Measurements from ENCODE around the gene ARAF. TPM values are rescaled to one million over a fixed set of nuclear protein-coding genes. Genes with fewer than 3 reads are reported as not detected.
A peak's percentile ranks its signal among the peaks of the same experiment; 100 is the strongest.
"Not testable (repeated sequence)": the region's sequence is repeated elsewhere in the genome, so short reads cannot be mapped to it uniquely, and the experiment has no call there.

Gene ARAF
- 100 to 1,000 TPM in 1 of 2 donors, 10 to 100 TPM in 1; 88.8 to 106 TPM for total RNA-seq
- long read RNA-seq, transcript ARAF-203 (16 exons, 2,458 nt), result major isoform, 32 of 86 reads
- long read RNA-seq, partial matches to known transcripts, result 52 of 86 reads
- long read RNA-seq, other reads (novel, unspliced or antisense), result 1 of 86 reads

DNA sequence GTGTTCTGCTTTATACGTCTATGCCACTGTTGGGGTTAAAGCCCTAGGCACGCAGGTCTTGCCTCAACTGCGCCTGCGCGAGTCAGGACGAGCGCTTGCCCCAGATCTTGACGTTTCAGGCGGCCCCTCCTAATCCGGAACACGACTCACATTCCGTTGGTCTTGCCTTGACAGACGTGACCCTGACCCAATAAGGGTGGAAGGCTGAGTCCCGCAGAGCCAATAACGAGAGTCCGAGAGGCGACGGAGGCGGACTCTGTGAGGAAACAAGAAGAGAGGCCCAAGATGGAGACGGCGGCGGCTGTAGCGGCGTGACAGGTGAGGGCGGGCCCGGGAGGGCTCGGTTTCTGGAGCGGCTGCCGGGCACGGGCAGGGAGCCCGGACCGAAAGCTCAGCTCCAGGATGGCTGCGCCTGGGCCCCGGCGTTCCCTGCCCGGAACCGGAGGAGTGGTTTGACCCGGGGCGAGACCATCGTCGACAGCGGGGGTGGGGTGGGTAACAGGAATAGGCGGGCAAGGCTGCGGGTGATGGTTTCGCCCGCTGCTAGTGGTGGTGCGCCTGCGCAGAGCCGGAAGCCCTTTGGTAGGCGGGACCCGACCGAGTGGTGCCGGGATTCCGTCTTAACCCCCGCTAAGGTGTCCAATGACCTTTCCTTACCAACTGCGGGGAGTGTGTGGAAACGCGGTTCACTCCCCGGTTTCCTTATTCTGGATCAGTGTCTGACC lies at the start of gene ARAF:
TSS of gene ARAF (plus strand) at position 272 of the 725 bp plus-strand sequence. CDS start 1,763 bp downstream, outside the sequence.
- intact Hi-C loops (cut with DNase I, micrococcal nuclease), result no loop called here
- DNase-seq (peak; percentile 91 to 99), ATAC-seq (peak; percentile 85)

DNA sequence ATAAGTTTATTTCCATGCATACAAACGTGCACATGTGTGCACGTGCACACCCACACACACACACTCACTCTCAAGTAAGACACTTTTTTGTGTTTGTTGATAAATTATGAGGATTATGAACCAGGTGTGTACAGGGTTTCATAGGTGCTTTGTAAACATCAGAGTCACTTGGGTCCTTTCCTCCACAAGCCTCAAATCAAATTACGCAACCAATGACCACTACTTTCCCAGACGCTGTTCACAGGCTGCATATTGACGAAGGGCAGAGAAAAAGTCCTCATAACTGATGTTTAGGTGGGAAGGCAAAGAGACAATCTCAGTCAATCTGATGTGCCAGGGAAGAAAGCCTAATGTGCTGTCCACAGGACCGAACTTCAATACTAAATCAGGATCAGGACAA lies 48.6 kb upstream of the ARAF start:
- intact Hi-C loops (cut with DNase I, micrococcal nuclease); DNase-seq; ATAC-seq: not testable (repeated sequence)

- intact Hi-C loops (cut with DNase I, micrococcal nuclease); DNase-seq: not testable (repeated sequence)
- ATAC-seq, result peak; percentile 50
These were observed 47.7 kb upstream of the ARAF start for GRCh38 chrX:47513034-47513965.

DNA sequence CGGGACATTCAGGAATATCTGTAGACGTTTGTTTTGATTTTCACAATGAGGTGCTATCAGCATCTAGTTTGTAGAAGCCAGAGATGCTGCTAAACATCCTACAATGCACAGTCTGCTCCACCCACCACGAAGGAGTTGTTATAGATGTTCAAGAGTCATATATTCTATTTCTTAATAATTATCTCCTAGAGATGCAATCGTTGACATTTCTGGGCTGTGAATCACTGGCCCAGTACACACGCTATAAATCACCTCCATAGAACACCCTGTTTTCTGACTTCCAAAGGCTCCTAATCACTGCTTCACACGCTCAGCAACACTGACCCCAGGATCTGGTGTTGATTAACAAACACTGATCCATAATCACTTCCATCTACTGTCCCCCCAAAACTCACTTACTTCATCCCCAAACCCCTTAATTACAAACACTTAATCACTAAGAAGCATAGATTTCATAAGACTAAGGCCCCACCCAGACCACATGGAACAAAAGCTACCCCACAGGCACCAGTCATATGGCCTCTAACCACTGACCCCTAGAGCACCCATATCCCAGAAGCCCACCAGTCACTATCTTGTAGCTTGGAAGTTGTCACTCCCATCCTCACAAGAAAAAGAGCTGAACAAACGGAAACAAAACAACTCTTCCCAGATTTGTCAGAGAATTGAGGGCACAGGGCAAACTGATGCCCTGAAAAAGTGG lies 46.3 kb upstream of the ARAF start:
- intact Hi-C loops (cut with DNase I, micrococcal nuclease), result no loop called here
- DNase-seq (no peak), ATAC-seq (no peak)

- ATAC-seq (no peak), DNase-seq (no peak)
- intact Hi-C loops (cut with DNase I, micrococcal nuclease), result no loop called here
These were observed 44.9 kb upstream of the ARAF start for GRCh38 chrX:47515941-47516665.

GRCh38 chrX:47518144-47518543 lies 42.9 kb upstream of the ARAF start:
- ATAC-seq, result no peak
- no peak for DNase-seq

DNA sequence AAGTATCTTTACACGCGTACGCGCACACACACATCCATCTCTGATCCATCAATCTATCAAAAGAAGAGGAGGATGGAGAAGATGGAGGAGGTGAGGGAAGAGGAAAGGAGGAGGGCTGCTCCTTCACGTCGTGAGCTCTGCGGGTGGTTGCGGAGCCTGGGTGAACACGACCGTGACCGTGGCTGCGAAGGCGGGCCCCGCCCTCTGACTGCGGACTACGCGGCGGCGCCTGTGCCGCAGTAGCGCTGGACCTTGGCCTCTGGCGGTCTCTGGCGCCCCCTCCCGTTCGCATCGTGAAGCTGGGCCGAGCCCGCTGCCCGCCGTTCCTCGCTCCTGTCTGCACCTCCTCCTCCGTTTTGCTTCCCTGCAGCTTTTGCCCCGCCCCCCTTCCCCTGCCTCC lies 37.7 kb upstream of the ARAF start:
- ATAC-seq (peak; percentile 98), DNase-seq (peak; percentile 69 to 87)
- intact Hi-C loops (cut with DNase I, micrococcal nuclease), result loop anchor here in 1 of 2 donors (5.0 to 10.0 kb wide), 2 partner anchors 138 to 331 kb away; partner anchors contain the start of gene UBA1

More at GRCh38 chrX:47518144-47518543, 42.9 kb upstream of the ARAF start:
- intact Hi-C loops (cut with DNase I, micrococcal nuclease), result no loop called here

- ATAC-seq (peak; percentile 19), DNase-seq (no peak)
- intact Hi-C loops (cut with DNase I, micrococcal nuclease), result loop anchor here in 1 of 2 donors (5.0 to 10.0 kb wide), 2 partner anchors 139 to 331 kb away; partner anchors contain the start of gene UBA1
These were observed 37.3 kb upstream of the ARAF start for GRCh38 chrX:47523713-47524166.

DNA sequence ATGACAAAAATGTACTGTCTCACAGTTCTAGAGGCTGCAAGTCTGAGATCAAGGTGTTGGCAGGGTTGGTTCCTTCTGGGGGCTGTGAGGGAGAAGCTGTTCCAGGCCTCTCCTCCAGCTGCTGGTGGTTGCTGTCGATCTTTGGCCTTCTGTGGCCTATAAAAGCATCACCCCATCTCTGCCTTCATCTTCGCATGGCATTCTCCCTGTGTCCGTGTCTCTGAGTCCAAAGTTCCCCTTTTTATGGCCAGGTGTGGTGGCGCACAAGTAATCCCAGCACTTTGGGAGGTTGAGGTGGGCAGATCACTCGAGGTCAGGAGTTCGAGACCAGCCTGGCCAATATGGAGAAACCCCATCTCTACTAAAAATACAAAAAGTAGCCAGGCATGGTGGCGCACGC lies 31.5 kb upstream of the ARAF start:
- intact Hi-C loops (cut with DNase I, micrococcal nuclease), result loop anchor here in 1 of 2 donors (10.0 kb wide), 1 partner anchor 145 kb away; no protein-coding TSS in a partner anchor
- DNase-seq (no peak), ATAC-seq (peak; percentile 83)

GRCh38 chrX:47530049-47530448 lies 31.0 kb upstream of the ARAF start:
- ATAC-seq (no peak), DNase-seq (no peak)
- intact Hi-C loops (cut with DNase I, micrococcal nuclease), result no loop called here

DNA sequence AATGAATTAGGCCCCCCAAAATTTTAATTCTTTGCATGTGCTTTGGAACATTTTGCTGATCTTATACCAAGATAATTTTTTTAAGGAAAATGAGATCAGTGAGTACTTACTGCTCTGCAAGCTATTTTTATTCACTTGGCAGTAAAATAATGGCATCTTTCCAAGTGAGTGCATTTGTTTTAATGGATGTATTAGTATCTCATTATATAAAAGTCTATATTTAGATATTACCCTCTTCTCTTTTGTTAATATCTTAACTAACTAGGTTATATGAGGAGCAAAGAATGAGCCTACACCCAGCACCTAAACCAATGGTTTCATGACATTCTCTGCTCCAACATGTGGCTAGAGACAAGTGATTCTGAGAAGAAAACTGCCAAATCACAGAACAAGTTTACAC lies 21.1 kb upstream of the ARAF start:
- no peak for ATAC-seq
- DNase-seq, result no peak
- intact Hi-C loops (cut with DNase I, micrococcal nuclease), result no loop called here

GRCh38 chrX:47540754-47541538 lies 20.1 kb upstream of the ARAF start:
- peak; percentile 100 for ATAC-seq
- peak; percentile 47 to 85 for DNase-seq
- intact Hi-C loops (cut with DNase I, micrococcal nuclease), result no loop called here

DNA sequence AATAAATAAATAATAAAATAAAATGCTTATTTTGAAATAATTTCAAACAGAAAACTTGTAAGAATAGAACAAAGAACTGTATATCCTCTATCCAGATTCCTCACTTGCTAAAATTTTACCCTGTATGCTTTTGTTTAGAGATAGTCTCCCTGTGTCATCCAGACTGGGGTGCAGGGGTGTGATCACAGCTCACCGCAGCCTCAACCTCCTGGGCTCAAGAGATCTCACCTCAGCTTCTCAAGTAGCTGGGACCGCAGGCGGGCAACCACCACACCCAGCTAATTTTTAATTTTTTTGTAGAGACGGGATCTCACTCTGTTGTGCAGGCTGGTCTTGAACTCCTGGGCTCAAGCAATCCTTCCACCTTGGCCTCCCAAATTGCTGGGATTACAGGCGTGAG lies 17.5 kb upstream of the ARAF start:
- DNase-seq (no peak), ATAC-seq (no peak)
- intact Hi-C loops (cut with DNase I, micrococcal nuclease), result no loop called here

- DNase-seq, result peak; percentile 88 to 94
- ATAC-seq, result peak; percentile 84
- intact Hi-C loops (cut with DNase I, micrococcal nuclease), result no loop called here
These were observed 4.9 kb upstream of the ARAF start for GRCh38 chrX:47556045-47556623.

GRCh38 chrX:47558436-47558835 lies 2.6 kb upstream of the ARAF start:
- ATAC-seq (peak; percentile 20), DNase-seq (no peak)
- intact Hi-C loops (cut with DNase I, micrococcal nuclease), result no loop called here

DNA sequence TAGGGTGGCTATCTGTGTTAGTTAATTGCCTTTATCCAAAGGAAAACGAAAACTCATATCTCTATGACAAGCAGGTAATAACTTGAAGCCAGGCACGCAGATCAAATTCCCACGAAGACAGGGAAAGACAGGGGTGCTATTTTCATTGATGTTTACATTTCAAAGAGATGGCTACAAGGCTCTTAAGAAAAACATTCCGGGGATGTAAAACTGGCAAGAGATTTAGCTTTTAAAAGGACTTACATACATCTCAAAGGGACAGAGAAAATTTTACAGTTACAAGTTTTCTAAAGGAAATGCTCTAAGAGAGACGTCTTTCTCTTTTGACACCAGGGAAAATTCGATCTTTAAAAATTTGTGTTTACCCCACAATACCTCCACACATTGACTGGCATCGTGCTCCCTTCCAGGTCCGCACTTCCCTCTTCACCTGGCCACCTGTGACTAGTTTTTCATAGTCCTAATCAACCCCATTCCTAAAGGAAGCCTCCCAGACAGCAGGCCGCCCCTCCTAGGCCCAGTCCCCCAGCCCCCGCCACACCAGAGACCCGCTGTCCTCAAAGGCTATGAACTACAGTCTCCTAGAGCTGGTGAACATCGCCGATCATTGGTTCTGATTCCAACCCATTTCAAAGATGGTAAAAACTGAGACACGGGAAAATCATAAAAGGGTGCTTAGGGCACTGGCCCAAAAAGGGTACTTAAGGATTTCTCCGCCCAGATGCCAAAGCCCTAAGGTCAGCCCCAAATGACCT lies 649 bp upstream of the ARAF start:
- intact Hi-C loops (cut with DNase I, micrococcal nuclease), result no loop called here
- no peak for ATAC-seq
- DNase-seq, result no peak
